Stromal cell of bone marrow (primary cell): ENCODE measurements around the gene CRTC3.
"Not testable (repeated sequence)": the region's sequence is repeated elsewhere in the genome, so short reads cannot be mapped to it uniquely, and the experiment has no call there.

ENCODE experiments used
- DNase-seq: peaks from one replicate; pipeline ENCODE4 v3.0.0-alpha.2; 2012; ENCODE audit warnings: low read depth

CRTC3 gene

DNA sequence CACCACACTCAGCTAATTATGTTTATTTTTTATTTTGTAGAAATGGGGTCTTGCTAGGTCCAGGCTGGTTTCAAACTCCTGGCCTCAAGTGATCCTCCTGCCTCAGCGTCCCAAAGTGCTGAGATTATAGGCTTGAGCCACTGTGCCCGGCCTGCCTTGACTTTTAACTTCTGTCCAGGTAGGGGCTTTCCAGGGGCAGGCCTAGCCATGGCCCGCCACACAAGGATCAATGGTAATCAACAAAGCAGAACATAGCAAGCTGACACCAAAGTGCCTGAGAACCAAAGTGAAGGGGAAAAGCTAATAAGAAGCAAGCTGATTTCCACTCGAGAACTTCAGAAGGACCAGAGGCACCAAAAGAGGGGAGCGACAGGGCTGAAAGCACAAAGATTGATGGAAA is 9.4 kb upstream of the CRTC3 start:
- DNase-seq: no peak

DNA sequence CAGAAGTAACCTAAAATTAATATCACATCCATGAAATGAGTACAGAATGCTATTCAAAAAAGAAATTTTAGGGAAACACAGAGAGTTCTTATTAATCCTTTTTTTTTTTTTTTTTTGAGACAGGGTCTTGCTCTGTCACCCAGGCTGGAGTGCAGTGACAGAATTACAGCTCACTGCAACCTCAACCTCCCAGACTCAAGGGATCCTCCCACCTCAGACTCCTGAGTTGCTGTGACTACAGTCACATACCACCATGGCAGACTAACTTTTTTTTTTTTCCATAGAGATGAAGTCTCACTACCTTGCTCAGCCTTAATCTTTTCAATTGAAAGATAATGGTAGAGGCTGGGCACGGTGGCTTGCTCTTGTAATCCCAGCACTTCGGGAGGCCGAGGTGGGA is 6.3 kb upstream of the CRTC3 start:
- no peak for DNase-seq

DNA sequence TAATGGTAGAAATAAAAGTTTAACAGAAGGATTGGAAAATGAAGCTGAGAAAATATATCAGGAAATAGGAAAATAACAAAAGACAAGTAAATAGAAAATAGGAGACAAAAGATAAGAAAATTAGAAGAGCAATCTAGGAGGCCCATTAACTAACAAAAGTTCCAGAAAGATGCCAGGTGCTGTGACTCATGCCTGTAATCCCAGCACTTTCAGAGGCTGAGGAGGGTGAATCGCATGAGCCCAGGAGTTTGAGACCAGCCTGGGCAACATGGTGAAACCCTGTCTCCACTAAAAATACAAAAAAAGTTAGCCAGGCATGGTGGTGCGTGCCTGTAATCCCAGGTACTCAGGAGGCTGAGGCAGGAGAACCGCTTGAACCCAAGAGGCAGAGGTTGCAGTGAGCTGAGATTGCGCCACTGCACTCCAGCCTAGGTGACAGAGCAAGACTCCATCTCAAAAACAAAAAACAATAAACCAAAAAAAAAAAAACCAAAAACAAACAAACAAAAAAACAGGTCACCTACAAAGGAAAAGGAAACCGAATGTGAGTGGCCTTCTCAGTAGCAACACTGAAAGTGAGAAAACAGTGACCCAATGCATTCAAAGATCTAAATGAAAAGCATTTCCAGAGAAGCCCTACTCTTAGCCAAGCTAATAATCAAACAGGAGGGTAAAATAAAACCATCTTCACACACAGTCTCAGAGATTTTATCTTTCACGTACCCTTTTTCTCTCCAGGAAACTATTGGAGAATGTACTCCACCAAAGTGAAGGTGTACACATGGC is 5.5 kb upstream of the CRTC3 start:
- not testable (repeated sequence) for DNase-seq

DNA sequence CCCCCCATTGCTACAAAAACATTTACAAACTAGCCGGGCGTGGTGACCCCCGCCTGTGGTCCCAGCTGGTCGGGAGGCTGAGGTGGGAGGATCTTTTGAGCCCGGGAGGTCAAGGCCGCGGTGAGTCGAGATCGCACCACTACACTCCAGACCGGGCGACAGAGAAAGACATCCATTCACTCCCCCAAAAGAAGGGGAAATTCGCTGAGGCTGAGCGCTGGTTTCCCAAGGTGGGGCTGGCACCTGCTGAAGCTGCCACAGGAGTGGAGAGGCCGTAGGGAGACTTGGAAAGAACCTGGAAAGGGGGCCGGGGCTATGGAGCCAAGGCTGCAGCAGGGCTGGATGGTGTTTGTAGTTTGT is 732 bp upstream of the CRTC3 start:
- DNase-seq: no peak

DNA sequence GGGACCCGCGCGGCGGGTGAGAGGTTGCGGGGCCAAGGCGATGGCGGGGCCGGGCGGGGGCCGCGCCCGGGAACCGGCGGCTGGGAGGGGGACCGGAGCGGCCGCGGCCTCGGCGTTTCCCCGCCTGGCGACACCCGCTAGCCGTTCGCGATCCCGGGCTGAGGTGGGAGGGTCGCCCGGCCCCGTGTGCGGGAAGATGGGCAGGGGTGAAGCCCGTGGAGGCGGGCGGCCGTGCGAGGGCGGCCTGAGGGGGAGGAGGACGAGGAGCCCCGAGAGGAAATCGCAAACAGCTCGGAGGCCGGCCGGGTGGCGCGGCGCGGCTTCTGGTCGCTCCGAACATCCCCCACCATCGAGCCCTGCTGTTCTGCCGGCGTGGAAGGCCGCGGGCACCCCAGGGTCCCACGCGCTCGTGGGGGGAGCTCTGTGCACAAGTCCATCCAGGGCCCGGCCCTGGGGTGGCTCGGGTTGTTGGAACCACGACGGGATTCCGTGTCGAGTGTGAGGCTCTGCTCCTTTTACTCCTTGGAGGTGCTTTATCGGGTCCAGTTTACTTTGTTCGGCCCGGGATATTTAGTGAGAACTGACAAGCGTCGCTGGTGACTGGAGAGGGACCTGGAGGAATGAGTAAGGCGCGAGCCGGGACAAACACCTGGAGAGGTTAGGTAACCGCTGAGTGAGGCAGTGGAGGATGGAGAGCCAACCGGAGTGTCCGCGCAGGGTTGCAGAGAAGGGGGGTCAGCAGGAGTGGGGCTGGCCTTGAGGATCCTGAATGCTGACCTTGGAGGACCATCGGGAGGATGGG is 728 bp downstream of the CRTC3 start:
- no peak for DNase-seq

DNA sequence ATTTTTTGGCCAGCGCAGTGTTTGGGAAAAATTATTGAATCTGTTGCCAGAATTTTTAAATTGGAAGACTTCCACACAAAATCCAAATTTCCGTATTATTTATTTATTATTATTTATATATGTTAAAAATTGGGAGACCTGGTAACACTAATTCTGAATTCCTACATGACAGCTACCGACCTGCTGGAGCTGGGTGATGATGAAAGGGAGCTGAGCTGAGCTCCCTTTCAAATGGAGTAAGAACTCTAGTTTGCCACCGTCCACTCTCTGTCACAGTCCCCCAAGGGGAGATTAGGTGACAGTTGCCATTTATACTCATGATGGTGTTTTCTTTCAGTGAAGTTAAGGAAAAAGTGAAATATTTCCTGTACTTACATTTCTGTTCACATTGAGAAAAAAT is 1.4 kb downstream of the CRTC3 start:
- no peak for DNase-seq

DNA sequence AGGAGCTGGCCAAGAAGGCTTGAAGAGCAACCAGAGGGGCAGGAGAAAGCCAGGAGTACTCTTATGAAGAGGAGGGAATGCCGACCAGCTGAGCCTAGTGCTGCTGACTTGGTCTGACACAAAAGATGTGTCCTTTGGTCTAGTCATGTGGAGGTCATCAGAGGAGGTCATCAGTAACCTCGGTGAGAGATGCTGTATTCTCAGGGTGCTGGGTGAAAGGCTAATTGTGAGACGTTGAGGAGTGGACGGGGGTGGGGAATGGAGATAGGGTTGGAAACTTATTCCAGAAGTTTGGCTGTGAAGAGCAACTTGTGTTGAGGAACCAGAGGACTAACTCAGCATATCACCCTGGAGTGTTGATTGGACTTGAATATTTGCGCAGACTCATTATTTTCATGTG is 5.5 kb downstream of the CRTC3 start:
- no peak for DNase-seq

DNA sequence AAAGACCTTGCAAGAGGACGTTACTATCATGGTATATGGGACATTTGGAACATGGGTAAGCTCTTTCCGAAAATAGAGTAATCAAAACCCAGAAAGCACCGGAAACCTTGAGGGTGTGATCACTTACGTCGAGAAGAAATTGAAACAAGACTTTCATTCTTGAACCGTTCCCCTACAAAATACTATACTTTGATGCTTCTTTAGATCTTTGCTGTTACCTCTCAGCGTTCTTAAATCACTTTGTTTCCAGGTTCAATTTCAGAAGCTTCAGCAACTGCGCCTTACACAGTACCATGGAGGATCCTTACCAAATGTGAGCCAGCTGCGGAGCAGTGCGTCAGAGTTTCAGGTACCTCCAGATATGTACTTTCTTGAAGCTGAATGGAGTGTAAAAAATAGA is 10.1 kb downstream of the CRTC3 start:
- no peak for DNase-seq

DNA sequence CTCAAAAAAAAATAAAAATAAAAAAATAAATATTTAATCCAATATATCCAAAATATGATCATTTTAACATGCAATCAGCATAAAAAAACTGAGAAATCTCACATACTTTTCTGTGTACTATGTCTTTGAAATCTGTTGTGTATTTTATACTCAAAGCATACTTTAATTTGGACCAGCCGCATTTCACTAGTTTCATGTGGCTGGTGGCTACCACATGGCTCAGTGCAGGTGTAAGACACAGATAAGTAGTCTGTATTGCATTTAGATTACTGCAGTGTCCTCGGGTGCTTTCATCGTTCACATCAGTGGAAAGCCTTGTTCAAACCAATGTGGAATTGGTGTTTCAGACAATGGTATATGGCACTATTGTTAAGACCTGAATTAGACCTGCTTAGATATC is 11.0 kb downstream of the CRTC3 start:
- DNase-seq: no peak

DNA sequence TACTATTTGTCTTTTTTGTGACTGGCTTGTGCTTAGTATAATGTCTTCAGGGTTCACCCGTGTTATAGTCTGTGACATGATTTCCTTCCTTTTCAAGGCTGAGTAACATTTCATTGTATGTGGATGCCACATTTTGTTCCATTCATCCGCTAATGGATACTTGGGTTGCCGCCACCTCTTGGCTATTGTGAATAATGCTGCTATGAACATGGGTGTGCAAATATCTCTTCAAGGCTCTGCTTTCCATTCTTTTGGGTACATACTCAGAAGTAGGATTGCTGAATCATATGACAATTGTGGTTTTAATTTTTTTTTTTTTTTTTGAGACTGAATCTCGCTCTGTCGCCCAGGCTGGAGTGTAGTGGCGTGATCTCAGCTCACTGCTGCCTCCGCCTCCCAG is 15.4 kb downstream of the CRTC3 start:
- no peak for DNase-seq

DNA sequence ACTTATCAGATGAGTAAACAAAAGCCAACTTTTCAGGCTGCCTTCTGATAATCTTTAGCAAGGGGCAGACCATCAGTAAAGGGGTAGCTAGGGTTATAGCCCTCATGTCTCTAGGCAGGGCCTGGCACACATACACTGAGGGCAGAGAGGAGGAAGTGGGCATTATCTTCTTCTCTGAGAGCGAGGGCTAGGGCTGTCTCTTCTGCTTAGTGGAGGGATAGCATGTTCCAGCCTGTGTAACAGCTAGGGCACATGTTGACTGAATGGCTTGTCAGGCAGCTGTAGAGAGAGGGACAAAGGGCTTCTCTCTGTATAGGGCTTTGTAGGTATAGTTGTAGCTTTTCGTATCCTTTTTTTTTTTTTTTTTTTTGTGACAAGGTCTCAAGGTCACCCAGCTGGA is 17.8 kb downstream of the CRTC3 start:
- no peak for DNase-seq

DNA sequence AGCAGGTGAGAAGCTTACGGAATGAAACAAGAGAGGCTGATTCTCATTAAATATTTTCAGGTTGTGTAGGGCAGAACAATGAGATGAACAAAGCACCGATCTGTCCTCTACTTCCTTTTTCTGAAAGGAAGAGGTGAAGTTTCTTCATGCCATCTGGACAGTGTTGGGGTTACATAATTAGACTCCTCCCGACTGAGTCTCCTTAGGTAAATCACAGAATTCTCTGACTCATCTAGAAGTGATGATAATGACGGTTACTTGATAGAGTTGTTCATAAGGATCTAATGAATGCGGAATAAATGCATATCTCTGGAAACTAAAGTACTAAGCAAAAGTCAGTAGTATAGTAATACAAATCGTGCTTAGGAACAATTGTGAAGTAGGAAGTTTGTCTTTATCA is 21.2 kb downstream of the CRTC3 start:
- no peak for DNase-seq

DNA sequence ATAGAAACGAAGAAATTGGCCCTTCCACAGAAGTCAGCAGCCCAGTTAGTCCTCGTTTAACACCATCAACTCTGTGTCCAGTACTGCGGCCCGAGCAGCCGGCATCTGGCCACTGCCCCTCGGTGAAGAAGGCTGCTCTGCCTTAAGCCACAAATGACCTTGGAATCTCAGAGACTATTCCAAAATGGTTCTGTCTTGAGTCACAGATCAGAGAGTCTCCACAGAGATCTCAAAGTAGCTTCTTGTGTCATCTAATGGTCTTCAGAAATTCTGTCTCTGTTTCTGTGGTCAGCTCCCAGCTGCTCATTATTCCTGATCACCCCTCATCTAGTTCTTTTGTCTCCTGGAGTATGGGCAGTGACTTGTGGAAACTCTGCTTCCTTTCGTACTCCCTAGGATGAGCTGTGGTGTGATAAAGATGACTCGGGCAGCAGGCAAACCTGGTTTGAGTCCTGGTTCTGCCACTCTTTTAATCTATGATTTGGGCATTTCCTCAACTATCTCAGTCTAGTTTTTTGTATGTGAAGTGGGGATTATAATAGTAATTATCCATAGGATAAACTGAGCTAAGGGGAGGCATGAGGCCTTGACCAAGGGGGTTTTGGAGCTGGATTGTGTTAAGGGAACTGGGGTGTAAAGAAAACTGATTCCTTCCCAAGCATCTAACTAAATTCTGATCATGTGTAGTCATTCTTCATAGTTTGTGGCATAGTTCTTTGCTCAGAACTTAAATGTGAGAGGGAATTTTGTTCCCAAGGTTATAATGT is 22.6 kb downstream of the CRTC3 start:
- DNase-seq: peak; percentile 70

DNA sequence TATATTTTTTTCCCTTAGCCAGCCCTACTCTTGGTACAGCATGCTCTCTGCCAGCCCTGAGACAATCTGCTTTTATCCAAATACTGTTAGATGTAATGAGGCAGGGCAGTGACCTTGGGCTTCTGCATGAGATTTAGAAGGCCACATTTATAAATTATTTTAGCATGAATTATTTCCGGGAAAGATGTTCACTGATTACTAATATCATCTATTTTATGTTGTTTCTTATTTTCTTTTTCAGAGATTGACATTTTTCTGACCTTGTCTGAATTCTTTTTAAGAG is 23.1 kb downstream of the CRTC3 start:
- no peak for DNase-seq

DNA sequence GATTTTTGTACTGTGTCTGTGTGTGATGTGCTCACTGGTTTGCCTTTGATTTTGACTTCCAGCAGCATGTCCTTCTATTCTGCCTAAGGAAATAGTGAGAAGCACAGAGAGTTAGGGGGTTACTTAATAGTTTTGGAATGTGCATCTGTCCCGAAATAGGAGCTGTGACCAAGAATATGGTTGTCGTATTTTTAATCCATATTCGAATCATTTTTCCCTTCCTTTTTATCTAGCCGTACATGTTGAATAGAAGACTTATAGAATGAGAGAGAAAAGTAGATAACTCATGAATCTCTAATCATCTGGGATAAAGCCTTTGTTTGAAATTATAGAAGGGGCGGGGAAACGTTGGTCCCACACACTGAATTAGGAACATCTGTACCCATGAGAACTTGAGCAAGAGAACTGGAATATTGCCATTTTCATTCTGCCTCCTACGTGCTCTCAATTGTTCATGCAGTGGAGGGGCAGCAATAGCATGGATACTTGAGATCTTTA is 23.6 kb downstream of the CRTC3 start:
- DNase-seq: no peak

DNA sequence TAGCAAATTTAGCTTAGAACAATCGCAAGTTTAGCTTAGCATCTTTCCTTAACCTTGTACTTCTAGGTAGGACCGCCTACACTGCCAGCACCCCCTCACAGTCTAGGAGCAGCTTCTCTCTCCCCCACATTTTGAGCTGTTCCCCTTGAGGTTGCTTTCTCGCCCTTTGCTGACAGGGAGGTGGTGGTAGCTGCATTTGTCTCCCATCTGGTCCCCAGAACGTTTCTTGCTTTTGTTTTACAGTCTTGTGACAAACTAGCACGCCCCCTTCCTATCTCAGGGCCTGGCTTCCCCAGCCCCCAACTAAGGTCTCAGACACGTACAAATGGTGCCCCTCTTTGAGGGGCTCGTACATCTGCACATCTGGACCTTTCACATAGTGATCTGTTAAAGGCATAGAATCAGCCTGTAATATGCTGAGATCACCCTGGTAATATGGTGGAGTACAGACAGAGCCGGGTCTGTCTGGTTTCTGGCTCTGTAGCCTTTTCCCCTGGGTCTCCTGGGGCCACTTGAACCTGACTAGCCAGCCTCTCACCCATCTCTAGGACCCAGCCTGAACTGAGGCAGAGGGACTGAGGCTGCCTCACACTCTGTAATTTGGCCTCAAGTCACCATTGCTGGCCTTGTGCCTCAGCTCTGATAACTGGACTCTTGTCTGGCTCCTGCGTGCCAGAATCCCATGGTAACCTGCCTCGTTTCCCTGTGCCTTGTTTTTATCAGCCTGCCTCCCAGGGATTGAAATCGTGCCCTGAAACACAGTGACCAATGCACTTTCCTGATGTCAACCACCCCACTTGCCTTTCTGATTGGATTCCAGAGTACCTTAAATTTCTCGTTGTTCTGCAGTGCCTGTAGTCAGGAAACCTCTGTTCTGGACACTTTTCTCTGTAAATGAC is 27.7 kb downstream of the CRTC3 start:
- DNase-seq: peak; percentile 44

DNA sequence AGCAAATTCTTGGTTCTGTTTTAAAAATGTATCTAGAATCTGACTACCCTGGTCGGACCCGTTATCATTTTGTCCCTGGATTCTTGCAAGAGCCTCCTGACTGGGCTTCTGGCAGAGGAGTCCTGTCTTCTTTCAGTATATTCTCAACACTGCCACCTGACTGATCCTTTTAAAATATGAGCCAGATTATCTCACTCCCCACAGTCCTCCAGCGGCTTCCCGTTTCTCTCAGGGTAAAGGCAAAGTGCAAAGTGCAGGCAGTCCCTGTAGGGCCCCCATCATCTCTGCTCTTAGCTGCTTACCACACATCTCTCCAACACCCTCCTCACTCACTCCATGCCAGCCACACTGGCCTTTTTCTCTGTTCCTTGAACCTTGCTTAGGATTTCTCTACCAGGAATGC is 28.4 kb downstream of the CRTC3 start:
- DNase-seq: no peak

DNA sequence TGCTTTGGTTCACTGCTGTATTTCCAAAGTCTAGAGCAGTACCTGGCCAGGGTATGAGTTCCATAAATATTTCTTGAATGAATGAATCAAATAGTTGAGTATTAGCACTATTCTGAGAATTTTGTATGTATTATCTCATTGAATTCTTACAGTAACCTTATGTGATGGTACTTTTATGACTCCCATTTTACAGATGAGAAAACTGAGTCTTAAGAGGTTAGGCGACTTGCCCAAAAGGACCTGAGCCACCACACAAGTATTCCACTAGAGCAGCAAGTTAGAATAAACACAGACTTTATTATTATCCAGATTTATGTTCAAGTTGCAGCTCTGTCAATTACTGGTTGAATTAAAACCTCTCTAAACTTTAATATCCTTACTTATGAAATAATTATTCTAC is 29.4 kb downstream of the CRTC3 start:
- no peak for DNase-seq

DNA sequence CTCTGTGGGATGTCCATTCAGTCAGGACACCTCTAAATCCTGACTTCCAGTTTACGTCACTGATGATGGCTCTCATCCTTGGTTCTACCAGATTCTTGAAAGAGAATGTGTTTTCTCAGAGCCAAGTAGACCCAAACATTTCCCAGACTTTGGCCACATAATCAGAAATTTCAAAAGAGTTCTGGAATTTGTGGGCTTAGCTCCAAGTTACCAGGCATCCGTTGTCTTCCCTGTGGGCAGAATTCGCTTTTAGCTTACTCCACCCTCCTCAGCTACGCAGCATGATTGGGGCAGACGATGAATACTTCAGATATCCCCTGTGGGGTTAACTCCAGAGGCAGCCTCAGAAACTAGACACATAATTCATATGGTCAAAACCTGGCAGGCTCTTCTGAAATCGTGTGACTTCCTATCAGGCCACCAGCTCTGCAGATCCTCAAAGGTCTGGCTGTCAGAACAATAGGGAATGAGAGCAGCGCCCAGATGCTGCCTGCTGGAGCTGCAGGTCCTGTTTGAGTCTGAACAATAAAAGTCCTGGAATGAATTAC is 30.6 kb downstream of the CRTC3 start:
- peak; percentile 90 for DNase-seq

DNA sequence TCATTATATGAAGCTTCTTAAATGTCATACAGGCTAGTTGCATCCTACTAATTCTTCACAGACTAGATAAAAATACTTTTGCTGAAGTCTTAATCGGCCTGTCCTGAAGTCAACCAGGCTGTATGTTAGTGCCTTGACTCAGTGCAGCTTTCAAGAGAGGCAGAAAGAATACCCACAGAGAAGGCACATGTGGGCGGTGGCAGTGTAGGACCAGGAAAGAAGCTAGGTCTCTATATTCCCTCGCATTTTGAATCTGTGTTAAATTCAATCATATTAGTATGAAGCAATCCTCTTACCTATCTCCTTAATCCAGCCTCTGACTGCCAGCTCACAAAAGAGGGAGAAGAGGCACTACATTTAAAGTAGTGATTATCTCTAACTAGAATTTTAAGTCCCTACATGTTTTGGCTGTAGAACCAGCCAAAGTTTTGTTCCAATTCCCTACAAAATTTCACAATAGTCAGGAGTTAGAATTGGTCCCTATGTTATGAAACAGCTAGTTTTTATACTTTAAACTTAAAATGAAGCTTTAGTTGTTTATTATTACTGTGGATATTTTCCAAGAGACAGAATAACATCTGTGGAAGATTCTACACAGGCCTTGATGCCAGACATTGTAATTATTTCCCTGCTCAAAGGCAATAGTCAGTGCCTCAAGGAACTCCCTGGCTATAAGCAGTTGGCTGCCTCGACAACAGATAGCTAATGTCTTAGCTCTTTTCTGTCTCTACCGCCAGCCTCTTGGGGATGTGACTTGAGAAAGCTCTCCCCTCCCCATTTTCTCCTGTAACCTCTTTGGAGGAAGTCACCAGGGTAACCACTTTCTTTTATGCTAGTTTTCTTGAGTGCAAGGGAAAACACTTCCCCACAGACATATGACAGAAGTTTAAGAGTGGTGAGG is 31.9 kb downstream of the CRTC3 start:
- peak; percentile 47 for DNase-seq

DNA sequence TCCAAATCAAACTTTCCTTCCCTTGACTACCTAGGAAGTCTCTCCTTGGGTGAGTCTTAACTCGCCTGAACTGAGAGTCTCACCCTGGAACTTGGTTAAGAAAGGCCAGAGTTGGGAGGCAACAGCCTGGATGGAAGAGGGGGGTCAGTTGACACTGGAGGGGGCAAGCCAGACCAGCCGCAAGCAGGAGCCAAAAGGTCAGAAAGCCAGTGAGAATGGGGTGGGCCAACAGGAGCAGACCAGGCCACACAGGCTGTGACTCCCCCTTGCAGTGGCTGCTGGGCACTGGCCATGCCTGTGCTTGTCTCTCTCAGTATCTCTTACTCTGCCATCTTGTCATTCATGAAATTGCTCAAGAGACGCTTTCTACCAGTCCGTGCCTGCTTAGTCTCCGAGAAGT is 32.9 kb downstream of the CRTC3 start:
- no peak for DNase-seq
